ELF-1 (cell line): ENCODE results near the gene DPAGT1.
"Not testable (repeated sequence)": the region's sequence is repeated elsewhere in the genome, so short reads cannot be mapped to it uniquely, and the experiment has no call there.

ENCODE experiments used
- DNase-seq: peaks from one replicate; pipeline ENCODE4 v3.0.0-alpha.2; 2016; ENCODE audit warnings: low read depth, low spot score

The DPAGT1 gene

DNA sequence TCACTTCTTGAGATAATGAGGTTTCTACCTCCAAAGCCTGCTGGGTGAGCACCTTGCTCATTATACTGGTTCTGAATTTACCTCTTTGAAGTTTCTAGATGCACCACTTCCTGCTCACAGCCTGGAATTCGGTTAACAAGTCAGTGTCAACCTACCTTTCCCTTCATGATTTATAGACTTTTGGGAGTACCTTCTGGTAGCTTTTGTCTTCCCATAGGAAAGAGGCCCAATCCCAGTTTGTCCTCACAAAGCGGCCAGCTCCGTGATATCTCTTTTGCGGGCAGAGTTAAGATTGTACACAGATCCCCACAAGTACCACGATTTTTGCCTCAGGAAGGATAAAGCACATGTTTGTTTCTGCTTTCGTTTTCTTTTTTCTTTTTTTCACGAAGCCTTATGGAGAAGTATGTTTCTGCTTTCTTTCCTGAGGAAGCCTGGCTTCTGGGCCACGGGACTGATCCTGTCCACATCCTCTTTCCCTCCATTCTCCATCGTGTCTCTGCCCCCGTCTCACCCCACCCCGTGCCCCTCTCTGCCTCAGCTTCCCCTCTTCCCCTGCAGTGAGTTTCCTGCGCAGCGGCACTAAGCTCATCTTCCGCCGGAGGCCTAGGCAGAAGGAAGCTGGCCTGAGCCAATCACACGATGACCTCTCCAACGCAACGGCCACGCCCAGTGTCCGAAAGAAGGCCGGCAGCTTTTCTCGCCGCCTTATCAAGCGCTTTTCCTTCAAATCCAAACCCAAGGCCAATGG lies 14.0 kb upstream of the DPAGT1 start:
- DNase-seq: no peak

DNA sequence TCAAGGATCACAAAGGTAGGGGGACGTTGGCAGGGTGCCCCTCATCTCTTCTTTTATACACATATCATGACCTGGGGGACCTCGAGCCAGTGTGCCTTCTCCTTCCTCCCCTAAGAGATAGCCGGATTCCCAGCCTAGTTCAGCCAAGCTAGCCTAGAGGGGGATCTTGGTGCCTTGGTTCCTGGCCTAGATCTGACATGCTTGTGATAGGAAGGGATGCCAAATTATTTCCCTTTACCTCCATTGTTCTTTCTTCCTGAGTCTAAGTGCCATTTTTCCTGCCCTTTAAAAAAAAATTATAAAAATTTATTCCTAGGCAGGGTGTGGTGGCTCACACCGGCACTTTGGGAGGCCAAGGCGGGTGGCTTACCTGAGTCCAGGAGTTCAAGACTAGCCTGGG lies 12.7 kb upstream of the DPAGT1 start:
- DNase-seq: no peak

DNA sequence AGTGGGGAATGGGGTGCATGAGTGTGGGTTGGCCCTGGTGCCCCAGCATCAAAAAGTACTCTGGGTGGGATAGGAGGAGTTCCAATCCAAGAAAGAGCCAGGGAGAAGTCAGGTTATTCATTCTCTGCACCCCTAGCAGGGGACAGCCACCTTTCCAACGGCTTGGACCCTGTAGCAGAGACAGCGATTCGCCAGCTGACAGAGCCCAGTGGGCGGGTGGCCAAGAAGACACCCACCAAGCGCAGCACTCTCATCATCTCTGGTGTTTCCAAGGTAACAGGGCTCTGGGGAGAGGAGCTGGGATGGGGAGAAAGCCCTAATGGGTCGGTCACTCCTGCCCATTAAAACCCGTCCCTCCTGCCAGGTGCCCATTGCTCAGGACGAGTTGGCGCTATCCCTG lies 12.1 kb upstream of the DPAGT1 start:
- DNase-seq: no peak

DNA sequence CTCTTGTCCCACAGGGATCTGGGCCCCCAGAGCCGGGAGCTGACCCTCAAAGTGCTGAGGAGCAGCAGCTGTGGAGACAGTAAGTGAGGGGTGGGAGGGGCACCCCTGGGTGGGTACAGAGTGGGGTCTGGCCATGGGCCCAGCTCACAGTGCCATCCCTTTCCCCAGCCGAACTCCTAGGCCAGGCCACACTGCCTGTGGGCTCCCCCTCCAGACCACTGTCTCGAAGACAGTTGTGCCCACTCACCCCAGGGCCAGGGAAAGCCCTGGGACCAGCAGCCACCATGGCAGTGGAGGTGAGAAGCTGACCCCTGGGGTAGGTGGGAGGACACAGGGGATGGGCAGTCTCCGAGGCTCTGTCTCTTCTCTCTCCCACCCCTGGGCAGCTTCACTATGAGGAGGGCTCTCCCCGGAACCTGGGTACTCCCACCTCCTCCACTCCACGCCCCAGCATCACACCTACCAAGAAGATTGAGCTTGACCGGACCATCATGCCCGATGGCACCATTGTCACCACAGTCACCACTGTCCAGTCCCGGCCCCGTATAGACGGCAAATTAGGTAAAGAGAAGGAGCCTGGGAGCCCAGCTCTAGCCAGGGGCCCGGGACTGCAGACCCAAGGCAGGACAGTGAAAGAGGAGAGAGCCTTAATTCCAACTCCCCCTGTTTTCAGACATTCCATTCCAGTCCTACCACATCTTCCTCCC lies 10.8 kb upstream of the DPAGT1 start:
- DNase-seq: no peak

- DNase-seq: no peak
Measured at GRCh38 chr11:119111361-119111925, 9.8 kb upstream of the DPAGT1 start.

GRCh38 chr11:119110439-119110838 lies 8.8 kb upstream of the DPAGT1 start:
- DNase-seq: no peak

- no peak for DNase-seq
Measured at GRCh38 chr11:119109843-119110242, 8.2 kb upstream of the DPAGT1 start.

- no peak for DNase-seq
Measured at GRCh38 chr11:119108857-119109221, 7.2 kb upstream of the DPAGT1 start.

GRCh38 chr11:119108146-119108856 lies 6.6 kb upstream of the DPAGT1 start:
- peak; percentile 76 for DNase-seq

GRCh38 chr11:119107538-119108145 lies 6.0 kb upstream of the DPAGT1 start:
- DNase-seq: no peak

DNA sequence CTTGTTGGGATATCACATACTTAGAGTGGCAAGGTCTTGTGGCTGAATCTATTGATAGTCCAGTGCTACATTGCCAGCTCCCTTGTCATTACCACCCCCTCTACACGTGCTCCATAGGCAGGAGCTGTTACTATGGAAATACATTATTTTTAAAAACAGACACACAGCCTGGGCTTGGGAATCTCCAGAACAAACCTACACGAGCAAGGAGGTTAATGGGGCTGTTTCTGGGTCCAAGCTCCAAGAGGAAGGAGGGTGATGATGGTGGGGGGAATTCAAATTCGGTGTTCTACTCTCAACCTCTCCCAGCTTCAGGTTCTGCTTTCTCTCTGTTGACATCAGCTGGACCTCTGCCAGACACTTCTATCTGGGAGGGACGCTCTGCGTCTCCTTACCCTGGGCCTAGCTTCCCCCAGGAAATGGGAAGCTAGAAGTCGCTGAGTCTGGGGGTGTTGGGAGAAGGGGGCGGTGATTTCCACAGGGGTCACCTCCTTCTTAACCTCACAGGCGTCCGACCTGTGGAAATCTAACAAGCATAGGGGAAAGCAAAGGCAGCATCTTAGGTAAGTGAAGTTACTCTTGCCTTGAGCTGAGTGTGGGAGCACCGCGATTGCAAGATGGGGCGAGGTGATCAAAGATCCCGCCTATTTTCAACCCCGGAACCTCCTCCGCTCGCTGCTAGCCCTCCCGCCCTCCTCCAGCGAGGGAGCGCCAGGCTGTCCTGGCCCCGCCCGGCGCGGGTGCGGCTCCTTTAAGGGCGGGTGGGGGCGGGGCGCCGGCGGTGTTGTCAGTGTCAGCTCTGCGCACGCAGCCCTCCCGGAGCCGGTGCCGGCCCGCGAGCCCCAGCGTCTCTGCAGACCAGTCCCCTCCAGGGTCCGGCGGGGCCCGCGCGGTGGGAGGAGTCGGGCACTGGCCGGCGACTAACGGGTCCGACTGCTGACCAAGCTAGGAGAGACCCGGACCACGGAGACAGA lies 5.2 kb upstream of the DPAGT1 start, which contains the start of gene C2CD2L:
TSS of gene C2CD2L (plus strand) at position 781 of the 974 bp plus-strand sequence. CDS start 398 bp downstream, outside the sequence.
- peak; percentile 84 for DNase-seq

DNA sequence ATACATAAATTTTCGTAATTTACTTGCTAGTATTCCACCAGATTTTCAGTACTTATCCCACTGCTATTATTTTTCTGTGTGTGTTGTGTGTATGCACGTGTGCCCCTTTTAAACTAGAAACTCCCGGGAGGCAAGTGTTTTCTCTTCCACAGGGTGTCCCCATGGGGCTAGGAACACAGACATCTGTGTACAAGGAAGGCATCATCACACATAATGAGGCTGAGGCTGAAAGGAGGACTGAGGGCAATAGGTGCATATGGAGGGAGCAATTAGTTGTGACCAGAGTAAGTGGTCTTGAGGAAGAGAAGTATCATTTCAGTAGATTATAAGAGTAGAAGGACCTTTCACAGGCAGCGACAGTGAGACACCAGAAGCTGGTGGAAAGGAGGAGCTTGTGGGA lies 2.1 kb upstream of the DPAGT1 start:
- DNase-seq: no peak

- not testable (repeated sequence) for DNase-seq
Measured at GRCh38 chr11:119103161-119103664, 1.6 kb upstream of the DPAGT1 start.

DNA sequence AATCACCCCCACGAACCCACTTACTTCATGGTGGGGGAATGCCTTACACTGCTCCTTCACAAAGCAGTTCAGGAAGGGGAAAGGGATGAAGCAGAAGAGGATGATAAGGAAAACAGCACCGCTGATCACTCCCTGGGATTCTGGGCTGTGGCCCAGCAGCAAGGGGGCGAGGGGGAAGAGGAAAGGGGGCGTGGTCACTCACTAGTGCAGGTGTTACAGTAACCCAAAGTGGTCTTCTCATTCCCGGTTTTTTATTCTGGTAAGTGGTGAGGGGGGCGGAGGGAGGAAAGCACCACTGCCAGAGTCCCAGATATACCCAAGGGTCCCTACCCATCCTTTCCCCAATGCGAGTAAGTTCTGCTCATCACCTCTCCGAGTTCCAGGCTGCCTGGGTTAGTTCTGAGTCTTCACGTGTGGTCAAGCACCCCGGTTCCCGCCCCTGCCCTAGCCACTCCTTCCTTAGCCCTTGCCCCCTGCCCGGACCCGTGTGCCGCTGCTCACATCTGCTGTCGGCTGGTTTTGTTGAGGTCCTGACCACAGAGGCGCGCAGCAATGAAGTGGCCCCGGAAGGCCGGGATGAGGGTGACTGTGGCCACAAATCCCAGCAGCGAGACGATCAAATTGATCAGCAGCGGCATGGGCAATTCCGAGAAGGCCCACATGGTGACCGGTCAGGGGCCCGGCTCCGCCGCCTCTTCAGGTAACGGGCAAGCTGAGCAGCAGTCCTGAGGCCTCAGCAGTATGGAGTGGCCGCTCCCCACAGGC lies 477 bp downstream of the DPAGT1 start:
- DNase-seq: peak; percentile 8

DNA sequence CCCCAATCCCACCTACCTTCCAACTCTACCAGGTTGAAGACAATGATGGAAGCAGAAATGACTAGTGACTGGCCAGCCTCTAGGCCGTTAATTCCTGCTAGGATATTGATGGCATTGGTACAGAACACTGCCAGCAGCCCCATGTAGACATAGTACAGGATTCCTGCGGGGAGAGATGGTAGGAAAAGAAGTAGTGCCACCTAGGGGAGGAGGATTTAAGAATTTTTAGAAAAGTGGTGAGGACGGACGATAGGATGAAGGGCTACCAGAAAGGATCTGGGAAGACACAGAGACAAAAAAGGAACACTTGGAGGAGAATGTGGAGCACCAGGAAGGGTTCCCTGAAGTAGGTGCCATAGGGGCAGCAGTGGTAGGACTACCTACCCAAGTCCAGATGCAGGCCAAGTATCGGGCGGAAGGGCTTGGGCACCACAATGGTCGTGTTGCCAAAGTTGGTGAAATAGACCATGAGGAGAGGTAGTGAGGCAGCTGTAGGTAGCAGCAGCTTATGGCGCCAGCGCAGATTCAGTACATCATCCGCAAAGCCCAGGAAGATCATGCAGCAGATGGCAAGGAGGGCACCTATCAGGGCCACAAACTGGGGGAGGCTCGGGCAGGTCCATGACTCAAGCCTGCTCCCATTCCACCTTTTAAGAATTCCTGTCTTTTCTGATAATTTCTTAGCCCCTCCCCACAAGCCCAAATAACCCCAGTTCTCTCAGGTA lies 1.2 kb downstream of the DPAGT1 start:
- DNase-seq: peak; percentile 20

GRCh38 chr11:119099711-119100110 lies 1.9 kb downstream of the DPAGT1 start:
- DNase-seq: no peak

DNA sequence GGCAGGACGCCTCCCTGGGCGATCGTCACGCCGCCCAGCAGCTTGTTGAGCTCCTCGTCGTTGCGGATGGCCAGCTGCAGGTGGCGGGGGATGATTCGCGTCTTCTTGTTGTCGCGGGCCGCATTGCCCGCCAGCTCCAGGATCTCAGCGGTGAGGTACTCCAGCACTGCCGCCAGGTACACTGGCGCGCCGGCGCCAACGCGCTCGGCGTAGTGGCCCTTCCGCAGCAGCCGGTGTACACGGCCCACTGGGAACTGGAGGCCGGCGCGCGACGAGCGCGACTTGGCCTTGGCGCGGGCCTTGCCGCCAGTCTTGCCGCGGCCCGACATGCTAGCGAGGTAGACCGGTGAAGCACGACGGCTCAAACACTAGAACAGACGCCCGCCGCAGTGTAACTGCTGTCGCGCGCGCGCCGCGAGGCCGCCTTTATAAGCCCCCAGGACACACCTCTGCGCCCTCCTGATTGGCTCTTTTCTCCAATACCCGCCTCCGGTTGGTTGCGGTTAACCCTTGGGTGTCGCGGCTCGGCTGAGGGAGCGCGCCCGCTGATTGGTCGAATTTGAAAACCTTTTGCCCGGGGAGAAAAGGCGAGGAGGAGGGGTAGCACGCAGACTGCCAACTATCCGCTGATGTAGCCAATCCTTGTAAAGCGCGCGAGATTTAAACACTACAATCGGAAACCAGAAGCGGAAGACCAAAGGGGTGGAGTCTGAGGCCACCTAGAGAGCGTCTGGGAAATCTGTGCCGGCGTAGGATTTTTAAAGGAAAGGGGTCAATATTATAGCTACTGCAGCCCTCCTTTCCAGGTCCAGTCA lies 6.4 kb downstream of the DPAGT1 start:
- peak; percentile 100 for DNase-seq

DNA sequence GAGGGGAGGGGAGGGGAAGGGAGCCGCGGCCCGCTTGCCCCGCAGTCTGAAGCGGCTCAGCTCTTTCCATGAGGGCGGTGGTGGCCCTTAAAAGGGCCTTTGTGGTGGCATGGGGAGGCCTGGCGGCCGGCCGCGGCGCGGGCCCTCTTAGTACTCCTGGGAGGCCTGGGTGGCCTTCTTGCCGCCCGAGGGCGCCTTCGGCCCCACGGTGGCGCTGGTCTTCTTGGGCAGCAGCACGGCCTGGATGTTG lies 6.9 kb downstream of the DPAGT1 start:
- no peak for DNase-seq
